MG63 (cell line): ENCODE results near the gene SSBP3. TPM values are rescaled to one million over a fixed set of nuclear protein-coding genes. Genes with fewer than 3 reads are reported as not detected.
"Not testable (repeated sequence)": the region's sequence is repeated elsewhere in the genome, so short reads cannot be mapped to it uniquely, and the experiment has no call there.

ENCODE experiments used
- DNase-seq: peaks from one replicate; pipeline ENCODE4 v3.0.0-alpha.2; 2020
- H3K27me3 ChIP-seq: fragments of 250-450 bp; sonication (Bioruptor Pico); 2 replicates; pipeline ENCODE4 v1.5.1; 2020; ENCODE audit warnings: mild to moderate bottlenecking, moderate library complexity
- H3K36me3 ChIP-seq: fragments of 250-450 bp; sonication (Bioruptor Pico); 2 replicates; pipeline ENCODE4 v1.5.1; 2020; ENCODE audit warnings: mild to moderate bottlenecking, moderate library complexity
- H3K4me3 ChIP-seq: fragments of 250-450 bp; sonication (Bioruptor Pico); 2 replicates; pipeline ENCODE4 v1.5.1; 2020; ENCODE audit warnings: mild to moderate bottlenecking, moderate library complexity
- H3K9me3 ChIP-seq: fragments of 250-450 bp; sonication (Bioruptor Pico); 2 replicates; pipeline ENCODE4 v1.5.1; 2020; ENCODE audit warnings: mild to moderate bottlenecking, moderate library complexity
- total RNA-seq: library from RNA; depleted of rRNA; stranded (reverse); fragments of >200 nt; shearing (Covaris generic); gene quantifications from 2 replicates; pipeline ENCODE4 v1.2.3, GENCODE V29; 2014; ENCODE audit warnings: low replicate concordance

Gene SSBP3
- total RNA-seq, 1 experiment from 2014 or later = 15.9 TPM

- no peaks in the 10 kb centered on the region for H3K27me3 ChIP-seq
- no peak for DNase-seq
- H3K4me3 ChIP-seq = no peak overlapping the region
- H3K36me3 ChIP-seq = no peaks in the 10 kb centered on the region
- no peaks in the 10 kb centered on the region for H3K9me3 ChIP-seq
These were observed 157.2 kb downstream of the SSBP3 start for GRCh38 chr1:54248966-54249365.

DNA sequence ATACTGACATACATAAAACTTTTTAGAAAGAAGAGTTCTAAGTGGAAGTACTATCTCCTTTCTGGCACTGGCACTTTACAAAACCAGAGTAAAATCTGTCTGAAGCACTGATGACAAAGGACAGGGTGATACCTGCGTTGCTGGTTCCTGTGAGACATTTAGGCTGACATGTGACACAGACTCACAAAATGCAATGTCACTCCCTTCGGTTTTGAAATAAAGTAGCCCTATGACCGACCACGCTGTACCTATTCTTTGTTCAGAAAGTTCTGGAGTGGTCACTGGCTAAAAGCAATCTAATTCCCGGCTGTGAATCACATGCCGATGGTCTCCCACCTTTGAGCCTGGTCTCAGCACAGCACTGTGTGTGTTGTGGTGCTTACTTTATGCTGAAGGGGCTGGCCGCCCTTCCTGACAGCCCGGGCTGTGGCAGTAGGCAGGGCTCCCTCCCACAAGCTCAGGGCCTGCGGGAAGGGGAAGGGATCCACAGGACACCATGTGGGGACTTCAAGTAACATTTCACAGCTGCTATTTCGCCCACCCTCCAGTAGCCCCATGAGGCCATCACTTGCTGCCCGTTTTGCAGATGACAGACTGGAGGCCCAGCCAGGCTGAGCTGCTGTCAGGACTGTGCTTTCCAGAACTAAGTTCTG lies 158.2 kb downstream of the SSBP3 start:
- no peak for DNase-seq
- Histone ChIP-seq H3K36me3 (no peaks in the 10 kb centered on the region), H3K4me3 (no peak overlapping the region), H3K9me3 (no peaks in the 10 kb centered on the region), H3K27me3 (no peaks in the 10 kb centered on the region)

GRCh38 chr1:54246116-54246721 lies 160.0 kb downstream of the SSBP3 start:
- H3K27me3 ChIP-seq = no peaks in the 10 kb centered on the region
- DNase-seq = no peak
- no peaks in the 10 kb centered on the region for H3K36me3 ChIP-seq
- H3K9me3 ChIP-seq = no peaks in the 10 kb centered on the region
- no peak overlapping the region for H3K4me3 ChIP-seq

DNA sequence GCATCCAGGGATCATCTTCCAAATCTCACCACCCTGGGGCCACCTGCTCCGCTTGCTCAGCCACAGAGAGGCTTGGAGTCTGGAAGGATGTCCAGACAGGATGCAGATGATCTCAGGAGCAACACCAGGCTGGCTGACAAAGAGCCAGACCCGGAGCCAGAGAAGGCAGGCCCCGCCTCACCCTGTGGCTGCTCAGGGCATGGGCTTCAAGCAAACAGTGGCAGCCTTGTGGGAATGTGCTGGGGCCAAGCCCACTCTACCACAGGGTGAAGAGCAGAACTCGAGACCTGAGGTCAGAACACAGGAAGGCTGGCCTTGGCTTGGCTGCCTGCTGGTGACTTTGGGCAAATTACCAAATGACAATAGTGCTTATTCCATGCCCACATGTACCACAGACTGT lies 160.7 kb downstream of the SSBP3 start:
- H3K27me3 ChIP-seq = no peaks in the 10 kb centered on the region
- H3K36me3 ChIP-seq = no peaks in the 10 kb centered on the region
- no peak overlapping the region for H3K4me3 ChIP-seq
- peak; percentile 66 for DNase-seq
- H3K9me3 ChIP-seq = no peaks in the 10 kb centered on the region

GRCh38 chr1:54244655-54245054 lies 161.5 kb downstream of the SSBP3 start:
- DNase-seq = no peak
- H3K36me3 ChIP-seq = no peaks in the 10 kb centered on the region

GRCh38 chr1:54243022-54243421 lies 163.2 kb downstream of the SSBP3 start:
- H3K36me3 ChIP-seq = no peaks in the 10 kb centered on the region
- H3K4me3 ChIP-seq = no peak overlapping the region
- no peaks in the 10 kb centered on the region for H3K9me3 ChIP-seq
- no peak for DNase-seq
- no peaks in the 10 kb centered on the region for H3K27me3 ChIP-seq

More at GRCh38 chr1:54244655-54245054, 161.5 kb downstream of the SSBP3 start:
- no peaks in the 10 kb centered on the region for H3K9me3 ChIP-seq
- H3K27me3 ChIP-seq = no peaks in the 10 kb centered on the region
- H3K4me3 ChIP-seq = no peak overlapping the region

DNA sequence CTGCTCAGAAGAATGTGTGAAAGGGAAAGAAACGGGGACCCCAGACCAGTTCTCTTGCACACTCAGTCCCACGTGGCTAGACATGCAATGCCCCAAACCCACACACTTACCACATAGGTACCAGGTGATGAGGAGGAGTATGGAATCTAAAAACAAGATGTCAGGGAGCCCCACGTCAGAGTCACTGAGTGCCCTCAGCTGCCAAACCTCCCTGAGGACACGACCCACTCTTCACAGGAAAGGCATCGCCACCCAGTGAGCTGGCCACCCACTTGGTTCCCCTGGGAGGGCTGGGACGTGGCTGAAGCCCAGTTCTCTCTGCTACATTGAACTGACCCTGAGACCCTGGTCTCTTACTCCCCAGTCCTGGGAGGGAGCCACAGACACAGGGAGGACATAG lies 164.8 kb downstream of the SSBP3 start:
- DNase-seq = no peak
- Histone ChIP-seq H3K36me3 (no peaks in the 10 kb centered on the region), H3K27me3 (no peaks in the 10 kb centered on the region), H3K4me3 (no peak overlapping the region), H3K9me3 (no peaks in the 10 kb centered on the region)

- H3K36me3 ChIP-seq = no peaks in the 10 kb centered on the region
- H3K4me3 ChIP-seq = no peak overlapping the region
- H3K9me3 ChIP-seq = no peaks in the 10 kb centered on the region
These were observed 165.4 kb downstream of the SSBP3 start for GRCh38 chr1:54240741-54241335.

DNA sequence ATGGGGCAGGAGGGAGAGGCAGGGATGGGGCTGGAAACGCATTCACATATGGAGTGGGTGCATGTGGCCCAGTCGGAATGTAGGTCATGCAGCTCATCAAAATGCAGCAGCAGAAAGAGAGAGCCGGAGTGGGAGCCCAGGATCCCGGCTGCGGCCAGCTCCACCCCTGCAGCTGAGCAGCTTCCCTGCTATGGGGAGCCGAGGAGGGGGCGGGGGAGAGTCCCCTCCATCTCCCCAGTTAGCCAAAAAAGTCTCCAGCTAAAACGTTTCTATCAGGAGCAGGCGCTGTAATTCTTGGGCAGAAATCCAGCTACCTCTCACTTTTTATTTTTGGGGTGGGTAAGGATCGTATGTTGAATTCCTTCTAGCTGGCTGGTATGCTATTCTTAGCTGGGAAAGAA lies 166.6 kb downstream of the SSBP3 start:
- no peak for DNase-seq
- Histone ChIP-seq H3K9me3 (no peaks in the 10 kb centered on the region), H3K4me3 (no peak overlapping the region), H3K36me3 (no peaks in the 10 kb centered on the region), H3K27me3 (no peaks in the 10 kb centered on the region)

More at GRCh38 chr1:54240741-54241335, 165.4 kb downstream of the SSBP3 start:
- no peak for DNase-seq
- no peaks in the 10 kb centered on the region for H3K27me3 ChIP-seq

DNA sequence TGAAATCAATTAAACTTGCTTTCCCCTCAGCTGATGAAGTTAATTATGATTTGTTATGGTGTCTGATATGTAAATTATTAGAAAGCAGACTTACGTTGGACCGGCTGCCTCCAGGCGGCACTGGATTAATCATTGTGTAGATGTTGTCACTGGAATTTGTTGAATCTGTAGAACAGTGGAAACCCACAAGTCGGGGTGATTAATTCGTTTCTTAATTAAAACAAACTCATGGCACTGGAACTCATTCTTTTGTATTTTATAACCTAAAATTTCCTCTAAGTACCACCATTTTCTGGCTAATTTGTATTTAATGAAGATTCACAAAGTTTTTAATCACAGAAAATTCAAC lies 167.2 kb downstream of the SSBP3 start:
- Histone ChIP-seq H3K4me3 (no peak overlapping the region), H3K27me3 (no peaks in the 10 kb centered on the region), H3K36me3 (no peaks in the 10 kb centered on the region), H3K9me3 (no peaks in the 10 kb centered on the region)
- DNase-seq = no peak

- no peak for DNase-seq
- no peaks in the 10 kb centered on the region for H3K9me3 ChIP-seq
- no peak overlapping the region for H3K4me3 ChIP-seq
- H3K36me3 ChIP-seq = no peaks in the 10 kb centered on the region
- H3K27me3 ChIP-seq = no peaks in the 10 kb centered on the region
These were observed 167.7 kb downstream of the SSBP3 start for GRCh38 chr1:54238353-54239034.

- H3K27me3 ChIP-seq = no peaks in the 10 kb centered on the region
- no peak overlapping the region for H3K4me3 ChIP-seq
- DNase-seq = no peak
- H3K36me3 ChIP-seq = no peaks in the 10 kb centered on the region
- H3K9me3 ChIP-seq = no peaks in the 10 kb centered on the region
These were observed 168.6 kb downstream of the SSBP3 start for GRCh38 chr1:54237586-54237985.

DNA sequence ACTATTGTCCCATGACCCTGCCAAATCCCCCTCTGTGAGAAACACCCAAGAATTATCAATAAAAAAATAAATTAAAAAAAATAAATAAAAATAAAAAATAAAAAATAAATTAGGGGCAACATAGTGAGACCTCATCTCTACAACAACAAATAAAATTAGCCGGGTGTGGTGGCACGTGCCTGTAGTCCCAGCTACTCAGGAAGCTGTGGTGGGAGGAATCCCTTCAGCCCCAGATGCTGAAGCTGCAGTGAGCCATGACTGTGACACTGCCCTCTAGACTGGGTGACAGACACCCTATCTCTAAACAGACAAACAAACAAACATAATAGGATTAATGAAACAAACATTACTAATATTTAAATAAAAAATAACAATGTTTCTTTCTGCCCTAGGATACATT lies 171.9 kb downstream of the SSBP3 start:
- no peaks in the 10 kb centered on the region for H3K27me3 ChIP-seq
- no peaks in the 10 kb centered on the region for H3K9me3 ChIP-seq
- H3K4me3 ChIP-seq = no peak overlapping the region
- no peaks in the 10 kb centered on the region for H3K36me3 ChIP-seq
- DNase-seq = no peak

GRCh38 chr1:54233196-54233595 lies 173.0 kb downstream of the SSBP3 start:
- not testable (repeated sequence) for H3K36me3 ChIP-seq, H3K9me3 ChIP-seq, H3K27me3 ChIP-seq, DNase-seq, H3K4me3 ChIP-seq

GRCh38 chr1:54230507-54231339 lies 175.5 kb downstream of the SSBP3 start:
- H3K9me3 ChIP-seq = no peaks in the 10 kb centered on the region
- no peaks in the 10 kb centered on the region for H3K36me3 ChIP-seq
- DNase-seq = no peak
- no peak overlapping the region for H3K4me3 ChIP-seq
- no peaks in the 10 kb centered on the region for H3K27me3 ChIP-seq

DNA sequence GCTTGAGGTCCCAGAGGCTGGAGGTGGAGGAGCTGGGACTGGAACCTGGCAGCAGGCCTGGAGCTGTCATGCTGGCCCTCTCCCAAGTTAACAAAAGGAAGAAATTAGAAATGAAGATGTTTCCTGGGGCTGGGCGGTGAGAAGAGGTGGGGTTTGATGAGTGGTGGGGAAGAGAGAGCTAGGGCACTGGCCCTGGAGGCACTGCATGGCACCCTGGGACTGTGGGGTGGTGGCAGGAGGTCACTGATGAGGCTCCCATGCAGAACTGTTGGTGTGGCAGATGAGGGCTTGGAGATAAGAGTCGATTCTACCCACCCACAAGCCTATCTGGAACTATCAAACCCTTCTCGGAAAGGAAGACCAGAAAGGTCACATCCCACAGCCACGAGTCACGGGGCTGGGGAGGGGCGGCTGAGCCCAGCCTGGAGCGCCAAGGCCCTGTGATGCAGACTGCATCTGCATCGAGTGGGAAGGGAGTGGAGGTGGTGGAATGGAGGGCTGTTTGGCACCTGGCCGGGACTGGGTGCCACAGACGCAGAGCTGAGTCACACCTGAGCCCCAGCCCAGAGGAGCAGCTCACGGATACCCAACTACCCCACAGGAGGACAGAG lies 176.8 kb downstream of the SSBP3 start:
- Histone ChIP-seq H3K9me3 (no peaks in the 10 kb centered on the region), H3K27me3 (no peaks in the 10 kb centered on the region), H3K4me3 (no peak overlapping the region), H3K36me3 (no peaks in the 10 kb centered on the region; the same call in 1 of the 2 replicates)
- peak; percentile 87 for DNase-seq
